ENCODE measurements around the gene KRT17.
"Not testable (repeated sequence)": the region's sequence is repeated elsewhere in the genome, so short reads cannot be mapped to it uniquely, and the experiment has no call there.

Gene KRT17

GRCh38 chr17:41619036-41619926 lies 5.1 kb downstream of the KRT17 start:
- DNase-seq, result no peak

DNA sequence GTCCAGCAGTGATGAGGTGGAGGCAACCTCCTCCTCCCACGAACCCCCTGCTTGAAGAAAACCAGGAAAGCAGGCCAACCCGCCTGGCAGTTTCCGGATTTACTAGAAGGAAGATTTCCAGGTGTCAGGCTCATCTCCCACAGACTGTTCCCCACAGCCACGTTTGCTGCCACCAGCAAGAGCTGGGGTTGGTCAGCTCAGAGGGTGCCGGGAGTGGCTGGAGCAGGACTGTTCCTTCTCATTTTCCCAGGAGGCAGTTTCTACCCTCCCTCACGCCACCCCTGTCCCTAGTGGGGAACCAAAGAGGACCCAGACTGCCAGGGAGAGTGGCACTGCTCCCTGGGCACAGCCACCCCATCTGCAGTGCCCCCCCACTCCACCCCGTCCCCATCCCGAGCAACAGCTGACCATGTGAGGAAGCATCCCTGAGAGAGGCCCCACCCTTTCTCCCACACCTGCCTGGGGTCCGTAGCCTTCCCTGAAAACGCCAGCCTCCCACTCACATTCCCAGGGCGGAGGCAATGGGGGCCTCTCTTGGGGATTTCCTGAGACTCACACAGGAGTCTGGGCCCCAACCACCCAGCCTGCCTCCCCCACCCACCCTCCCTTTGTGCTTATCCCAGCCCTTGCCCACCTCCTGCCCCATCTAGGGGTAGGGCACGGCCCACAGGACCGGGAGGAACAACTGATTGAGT lies 5.9 kb downstream of the KRT17 start:
- DNase-seq, result no peak

DNA sequence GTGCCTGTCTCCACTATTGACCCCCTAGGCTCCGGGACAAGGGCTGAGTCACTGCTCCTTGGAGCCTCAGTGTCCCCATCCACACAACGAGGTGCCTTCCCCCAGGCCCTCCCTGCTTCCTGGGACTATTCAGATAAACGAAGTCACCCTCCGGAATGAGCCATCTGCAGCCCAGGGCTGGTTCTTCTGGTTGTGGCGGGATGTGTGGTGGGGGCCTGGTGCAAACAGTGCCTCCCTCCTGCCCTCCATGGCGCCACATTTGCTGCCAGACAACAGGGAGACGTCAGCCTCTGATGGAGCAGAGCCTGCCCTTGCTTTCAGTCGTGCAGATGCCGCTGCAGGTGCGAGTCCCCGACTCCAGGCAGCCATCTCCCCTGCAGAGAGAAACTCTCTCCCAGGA lies 6.7 kb downstream of the KRT17 start:
- DNase-seq, result no peak

DNA sequence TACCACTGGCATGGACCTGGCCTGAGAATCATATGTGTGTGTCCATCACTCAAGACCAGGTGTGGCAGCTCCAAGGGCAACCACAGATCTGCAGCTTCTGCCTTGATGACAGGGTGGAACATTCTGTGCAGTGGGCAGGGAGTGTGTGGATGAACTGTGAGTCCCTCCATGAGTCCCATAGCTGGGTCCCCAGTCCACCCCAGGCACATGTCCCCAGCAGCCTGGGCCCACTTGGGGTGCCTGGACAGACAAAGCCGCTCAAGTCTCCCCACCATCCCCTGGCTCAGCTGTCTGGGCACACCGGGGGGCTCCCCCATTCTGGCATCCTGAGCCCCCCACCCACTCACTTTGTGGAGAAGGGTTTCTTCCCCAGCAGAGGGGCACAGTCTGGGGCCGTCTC lies 7.2 kb downstream of the KRT17 start:
- no peak for DNase-seq

GRCh38 chr17:41616486-41616885 lies 7.9 kb downstream of the KRT17 start:
- DNase-seq, result not testable (repeated sequence)

GRCh38 chr17:41615454-41615853 lies 8.9 kb downstream of the KRT17 start:
- DNase-seq, result no peak

DNA sequence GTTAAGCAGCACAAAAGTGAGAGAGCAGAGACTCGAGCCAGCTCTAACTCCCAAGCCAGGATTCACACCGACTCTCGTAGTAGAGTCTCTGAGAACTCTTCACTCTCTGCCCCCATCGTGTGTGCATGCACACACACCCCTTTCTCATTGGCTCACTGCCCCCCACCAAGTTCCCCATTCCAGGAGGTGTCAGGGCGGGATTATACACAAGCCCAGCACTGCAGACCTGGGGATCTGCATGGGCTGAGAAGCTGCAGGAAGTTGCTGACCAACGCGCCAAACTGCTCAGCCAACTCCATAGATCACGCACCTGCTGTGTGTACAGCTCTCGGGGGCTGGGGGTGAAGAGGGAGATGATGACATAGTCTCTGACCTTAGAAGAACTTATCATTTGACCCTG lies 9.6 kb downstream of the KRT17 start:
- DNase-seq, result not testable (repeated sequence)

- no peak for DNase-seq
These were observed 10.3 kb downstream of the KRT17 start for GRCh38 chr17:41614098-41614497.

- DNase-seq, result no peak
These were observed 10.9 kb downstream of the KRT17 start for GRCh38 chr17:41613277-41614082.

GRCh38 chr17:41612376-41613160 lies 11.8 kb downstream of the KRT17 start, which contains the start of gene KRT16:
KRT16 (minus strand) TSS chr17:41612767; CDS start chr17:41612688, 79 bp downstream.
- not testable (repeated sequence) for DNase-seq

- no peak for DNase-seq
These were observed 13.3 kb downstream of the KRT17 start for GRCh38 chr17:41610965-41611640.

DNA sequence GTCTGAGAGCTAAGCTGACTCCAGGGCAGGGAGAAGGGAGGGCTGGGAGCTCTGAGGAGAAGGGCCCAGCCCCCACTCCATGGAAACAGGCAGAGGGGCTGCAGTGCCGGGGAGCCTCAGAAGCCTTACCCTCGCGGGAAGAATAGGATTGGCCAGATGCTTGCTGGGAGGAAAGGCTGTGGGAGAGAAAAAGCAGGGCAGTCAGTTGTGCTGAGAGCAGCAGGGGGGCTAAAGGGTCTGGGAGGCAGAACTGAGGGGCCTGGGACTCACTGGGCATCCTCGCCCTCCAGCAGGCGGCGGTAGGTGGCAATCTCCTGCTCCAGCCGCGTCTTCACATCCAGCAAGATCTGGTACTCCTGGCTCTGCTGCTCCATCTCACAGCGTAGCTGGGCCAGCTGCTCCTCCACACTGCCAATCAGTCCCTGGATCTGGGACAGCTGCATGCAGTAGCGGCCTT lies 14.3 kb downstream of the KRT17 start:
- DNase-seq, result not testable (repeated sequence)

DNA sequence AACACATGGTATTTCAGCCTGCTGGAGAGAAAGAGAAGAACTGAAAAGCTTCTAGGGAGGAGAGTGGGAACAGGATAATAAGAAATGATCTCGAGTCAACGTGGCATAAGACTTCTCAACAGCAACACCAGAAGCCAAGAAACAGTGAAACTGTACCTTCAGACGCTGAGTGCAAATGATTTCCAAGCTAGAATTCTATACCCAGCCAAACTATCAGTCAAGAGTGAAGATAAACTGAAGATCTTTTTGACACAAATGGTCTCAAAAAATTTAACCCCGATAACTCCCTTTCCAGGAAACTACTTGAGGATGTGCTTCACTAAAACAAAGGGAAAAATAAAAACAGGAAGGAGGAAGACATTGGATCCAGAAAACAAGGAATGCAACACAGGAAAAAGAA lies 17.4 kb downstream of the KRT17 start:
- not testable (repeated sequence) for DNase-seq

- DNase-seq, result no peak
These were observed 21.9 kb downstream of the KRT17 start for GRCh38 chr17:41602524-41602923.

GRCh38 chr17:41600318-41600717 lies 24.1 kb downstream of the KRT17 start:
- DNase-seq, result no peak

DNA sequence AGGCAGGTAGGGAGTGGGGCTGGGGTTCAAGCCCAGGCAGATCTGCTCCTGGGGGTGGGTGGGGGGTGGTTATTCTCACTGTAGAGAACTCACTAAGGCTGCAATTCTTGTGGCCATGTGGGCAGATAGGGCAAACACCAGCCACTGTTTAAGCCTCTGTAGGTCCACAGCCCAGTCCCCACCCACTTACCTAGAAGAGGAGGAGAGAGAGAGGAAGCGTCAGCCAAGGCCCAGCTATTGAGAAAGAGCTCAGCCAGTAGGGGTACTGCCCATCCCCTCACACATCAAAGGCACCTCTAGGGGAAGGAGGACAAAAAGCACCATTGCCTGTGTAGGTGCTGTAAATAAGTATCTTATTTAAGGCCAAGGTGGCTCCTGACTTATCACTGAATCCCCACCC lies 24.7 kb downstream of the KRT17 start:
- no peak for DNase-seq

GRCh38 chr17:41595585-41595984 lies 28.8 kb downstream of the KRT17 start:
- no peak for DNase-seq

DNA sequence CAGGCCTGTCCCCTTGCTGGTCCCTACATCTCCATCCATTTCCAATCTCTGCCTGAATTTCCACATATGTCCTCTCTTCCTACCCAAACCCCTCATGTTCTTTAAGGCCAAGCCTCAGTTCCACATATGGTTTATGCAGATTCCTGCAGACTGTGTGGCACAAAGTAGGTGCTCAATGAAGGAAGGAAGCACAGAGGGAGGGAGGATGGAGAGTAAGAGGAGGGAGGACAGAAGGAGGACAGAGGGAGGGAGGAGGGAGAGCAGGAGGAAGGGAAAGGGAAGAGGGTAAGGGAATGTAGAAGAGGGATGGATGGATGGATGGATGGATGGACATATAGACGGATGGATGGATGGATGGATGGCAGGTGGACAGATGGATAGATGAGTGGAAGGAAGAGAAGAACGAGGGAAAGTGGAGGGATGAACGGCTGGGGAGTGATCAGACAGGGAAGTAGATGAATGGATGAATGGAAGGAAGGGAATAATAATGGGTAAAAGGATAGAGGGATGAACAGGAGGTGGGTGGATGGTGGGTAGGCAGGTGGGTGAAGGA lies 29.9 kb downstream of the KRT17 start:
- no peak for DNase-seq

- DNase-seq, result no peak
These were observed 30.9 kb downstream of the KRT17 start for GRCh38 chr17:41593306-41593981.

DNA sequence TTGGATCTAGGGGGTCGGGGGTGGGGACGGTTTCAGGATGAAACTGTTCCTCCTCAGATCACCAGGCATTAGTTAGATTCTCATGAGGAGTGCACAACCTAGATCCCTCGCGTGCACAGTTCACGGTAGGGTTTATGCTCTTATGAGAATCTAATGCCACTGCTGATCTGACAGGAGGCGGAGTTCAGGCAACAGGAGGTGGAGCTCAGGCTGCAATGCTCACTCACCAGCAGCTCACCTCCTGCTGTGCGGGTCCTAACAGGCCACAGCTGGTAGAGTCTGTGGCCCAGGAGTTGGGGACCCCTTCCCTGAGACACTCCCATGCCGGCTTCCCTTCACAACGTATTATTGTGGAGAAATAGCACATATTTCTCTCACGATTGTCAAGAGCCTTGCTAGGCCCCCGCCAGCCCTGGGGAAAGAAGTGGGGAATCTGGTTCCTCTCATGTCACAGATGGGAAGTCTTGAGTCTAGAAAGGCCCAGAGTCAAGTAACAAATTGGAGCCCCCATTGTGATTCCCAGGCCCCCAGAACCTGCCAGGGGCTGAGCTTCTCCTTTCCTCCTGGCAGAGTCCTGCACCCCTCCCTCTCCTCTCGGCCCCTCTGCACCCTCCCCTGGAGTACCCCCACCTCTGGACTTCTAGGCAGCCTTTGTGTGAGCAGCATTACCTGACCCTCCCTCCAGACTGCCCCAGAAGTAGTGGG lies 31.6 kb downstream of the KRT17 start:
- DNase-seq, result no peak
